Measurements from ENCODE around the gene CUX1. TPM values are rescaled to one million over a fixed set of nuclear protein-coding genes. Genes with fewer than 3 reads are reported as not detected.
A peak's percentile ranks its signal among the peaks of the same experiment; 100 is the strongest.

CUX1 gene, protein sequence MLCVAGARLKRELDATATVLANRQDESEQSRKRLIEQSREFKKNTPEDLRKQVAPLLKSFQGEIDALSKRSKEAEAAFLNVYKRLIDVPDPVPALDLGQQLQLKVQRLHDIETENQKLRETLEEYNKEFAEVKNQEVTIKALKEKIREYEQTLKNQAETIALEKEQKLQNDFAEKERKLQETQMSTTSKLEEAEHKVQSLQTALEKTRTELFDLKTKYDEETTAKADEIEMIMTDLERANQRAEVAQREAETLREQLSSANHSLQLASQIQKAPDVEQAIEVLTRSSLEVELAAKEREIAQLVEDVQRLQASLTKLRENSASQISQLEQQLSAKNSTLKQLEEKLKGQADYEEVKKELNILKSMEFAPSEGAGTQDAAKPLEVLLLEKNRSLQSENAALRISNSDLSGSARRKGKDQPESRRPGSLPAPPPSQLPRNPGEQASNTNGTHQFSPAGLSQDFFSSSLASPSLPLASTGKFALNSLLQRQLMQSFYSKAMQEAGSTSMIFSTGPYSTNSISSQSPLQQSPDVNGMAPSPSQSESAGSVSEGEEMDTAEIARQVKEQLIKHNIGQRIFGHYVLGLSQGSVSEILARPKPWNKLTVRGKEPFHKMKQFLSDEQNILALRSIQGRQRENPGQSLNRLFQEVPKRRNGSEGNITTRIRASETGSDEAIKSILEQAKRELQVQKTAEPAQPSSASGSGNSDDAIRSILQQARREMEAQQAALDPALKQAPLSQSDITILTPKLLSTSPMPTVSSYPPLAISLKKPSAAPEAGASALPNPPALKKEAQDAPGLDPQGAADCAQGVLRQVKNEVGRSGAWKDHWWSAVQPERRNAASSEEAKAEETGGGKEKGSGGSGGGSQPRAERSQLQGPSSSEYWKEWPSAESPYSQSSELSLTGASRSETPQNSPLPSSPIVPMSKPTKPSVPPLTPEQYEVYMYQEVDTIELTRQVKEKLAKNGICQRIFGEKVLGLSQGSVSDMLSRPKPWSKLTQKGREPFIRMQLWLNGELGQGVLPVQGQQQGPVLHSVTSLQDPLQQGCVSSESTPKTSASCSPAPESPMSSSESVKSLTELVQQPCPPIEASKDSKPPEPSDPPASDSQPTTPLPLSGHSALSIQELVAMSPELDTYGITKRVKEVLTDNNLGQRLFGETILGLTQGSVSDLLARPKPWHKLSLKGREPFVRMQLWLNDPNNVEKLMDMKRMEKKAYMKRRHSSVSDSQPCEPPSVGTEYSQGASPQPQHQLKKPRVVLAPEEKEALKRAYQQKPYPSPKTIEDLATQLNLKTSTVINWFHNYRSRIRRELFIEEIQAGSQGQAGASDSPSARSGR (N-terminal part only)
- total RNA-seq (2021): 53.5 and 60.5 TPM in 2 replicates
- long read RNA-seq, transcript CUX1-202 (23 exons, 2,931 nt): major isoform, 6 of 36 reads
- long read RNA-seq, partial matches to known transcripts: 11 of 36 reads
- long read RNA-seq, other reads (novel, unspliced or antisense): 13 of 36 reads

GRCh38 chr7:101817471-101818286 lies at the start of gene CUX1:
Gene CUX1, plus strand, starts transcription at chr7:101817626. Its CDS starts 14 bp downstream, at chr7:101817640.
- Histone ChIP-seq H2BK15ac (ENCODE audit: low read depth, low read length) (no peak within 1 kb of the TSS), H3K9me3 (ENCODE audit: control insufficient read depth, low read depth, low read length) (no peaks in the 10 kb centered on the region), H2BK12ac (ENCODE audit: insufficient read length, low read depth, low read length) (no peak within 1 kb of the TSS), H3K4me2 (ENCODE audit: insufficient read depth, insufficient read length, low read length) (peak within 1 kb of the TSS; percentile 79), H4K20me1 (ENCODE audit: control insufficient read depth, insufficient read depth, insufficient read length) (no peaks in the 10 kb centered on the region), H2BK120ac (ENCODE audit: low read depth, low read length, poor library complexity, severe bottlenecking) (no peak within 1 kb of the TSS), H3K18ac (ENCODE audit: insufficient read length, low read depth, low read length) (no peak within 1 kb of the TSS), H2AK5ac (ENCODE audit: insufficient read length, low read length) (no peak within 1 kb of the TSS), H4K8ac (replicated peaks; ENCODE audit: insufficient read length, low read depth, low read length) (no peak within 1 kb of the TSS), H3K27me3 (ENCODE audit: insufficient read depth, low read length) (no peaks in the 10 kb centered on the region), H4K5ac (ENCODE audit: insufficient read length, low read depth, low read length) (no peak within 1 kb of the TSS), H3K9ac (ENCODE audit: extremely low read depth, insufficient read length, low read length) (no peak within 1 kb of the TSS), H3K14ac (ENCODE audit: insufficient read depth, low read length) (no peak within 1 kb of the TSS), H3K23me2 (ENCODE audit: insufficient read length, low read depth, low read length, poor library complexity, severe bottlenecking) (peaks cover 17% of the 10 kb centered on the region), H3K23ac (ENCODE audit: insufficient read length, low read depth, low read length) (no peak within 1 kb of the TSS), H2BK5ac (ENCODE audit: insufficient read length, low read length) (no peak within 1 kb of the TSS), H3K27ac (ENCODE audit: insufficient read length, low read depth, low read length) (no peak within 1 kb of the TSS), H3K79me2 (ENCODE audit: insufficient read depth, low read length) (peaks cover 28% of the 10 kb centered on the region; the same call in 1 of the 2 replicates), H2AFZ (ENCODE audit: low read length) (no peak within 1 kb of the TSS), H3K56ac (ENCODE audit: insufficient read length, low read depth, low read length) (no peak within 1 kb of the TSS), H3K4ac (ENCODE audit: low read depth, low read length) (no peak within 1 kb of the TSS), H3T11ph (ENCODE audit: low read length) (no peak within 1 kb of the TSS), H3K4me1 (ENCODE audit: insufficient read depth, low read length) (peaks cover 8% of the 10 kb centered on the region), H3K79me1 (ENCODE audit: insufficient read depth, low read depth, low read length, poor library complexity, severe bottlenecking) (peaks cover 3% of the 10 kb centered on the region), H2BK20ac (ENCODE audit: low read depth, low read length, poor library complexity, severe bottlenecking) (no peak within 1 kb of the TSS), H4K91ac (ENCODE audit: insufficient read length, low read depth, low read length) (no peak within 1 kb of the TSS)
- TF ChIP-seq CTCF (conservative IDR thresholded peaks at IDR 0.05): no peak
- H3K27me3 Mint-ChIP-seq (ENCODE audit: low read depth): peaks cover 16% of the 10 kb centered on the region
- H3K4me3 Mint-ChIP-seq: peak within 1 kb of the TSS; percentile 75 to 90
- WGBS (ENCODE audit: extremely low coverage, insufficient read length, low lambda C conversion rate): no CpG with 5 or more reads among the region's 49 CpGs
- H3K9me3 Mint-ChIP-seq: no peaks in the 10 kb centered on the region
- DNase-seq: peak; percentile 33
- H3K36me3 Mint-ChIP-seq (ENCODE audit: insufficient read depth in 1 of 3, low read depth in 3 of 3): no peaks in the 10 kb centered on the region; a peak in 3 of 7 replicates
- H3K27ac Mint-ChIP-seq: no peak within 1 kb of the TSS; a peak in 1 of 7 replicates
- H3K4me1 Mint-ChIP-seq: peaks cover 51 to 53% of the 10 kb centered on the region in 2 experiments

Data from H9 (cell line).